Activated CD4-positive, alpha-beta T cell treated with anti-CD3 and anti-CD28 coated beads for 36 hours (primary cell): ENCODE measurements around the gene ZBTB3. TPM values are rescaled to one million over a fixed set of nuclear protein-coding genes. Genes with fewer than 3 reads are reported as not detected.
A peak's percentile ranks its signal among the peaks of the same experiment; 100 is the strongest.

ENCODE experiments used
- ATAC-seq: fragments of 200-7000 bp; cut with Tn5 transposase; one replicate; pipeline ENCODE4 v1.10.0; 2021; ENCODE audit warnings: mild to moderate bottlenecking, moderate library complexity
- CTCF ChIA-PET: fragments of 350-600 bp; sonication (Branson Sonifier 250); formaldehyde crosslinking; loops from one replicate; lab custom pipeline; 2021; ENCODE audit warnings: antibody characterized with exemption; lab: Charles Lee
- POLR2A ChIA-PET: fragments of 350-600 bp; sonication (Branson Sonifier 250); formaldehyde crosslinking; loops from one replicate; lab custom pipeline; 2021; ENCODE audit warnings: antibody characterized with exemption, inconsistent platforms; lab: Charles Lee
- DNase-seq: peaks from one replicate; pipeline ENCODE4 v3.0.0-alpha.2; 2020
- H3K27ac Mint-ChIP-seq: one replicate; pipeline ENCODE4 v1.8.0; 2021; ENCODE audit warnings: mixed read lengths
- H3K27me3 Mint-ChIP-seq: one replicate; pipeline ENCODE4 v1.8.0; 2021; ENCODE audit warnings: mixed read lengths
- H3K36me3 Mint-ChIP-seq: one replicate; pipeline ENCODE4 v1.8.0; 2021; ENCODE audit warnings: low read depth, mixed read lengths
- H3K4me1 Mint-ChIP-seq: one replicate; pipeline ENCODE4 v1.8.0; 2021; ENCODE audit warnings: mixed read lengths
- H3K4me3 Mint-ChIP-seq: one replicate; pipeline ENCODE4 v1.8.0; 2021; ENCODE audit warnings: mild to moderate bottlenecking, moderate library complexity, mixed read lengths
- H3K9me3 Mint-ChIP-seq: one replicate; pipeline ENCODE4 v1.8.0; 2021; ENCODE audit warnings: low read depth, mixed read lengths
- intact Hi-C, 2 experiments: fragments of 100-400 bp; cut with DNase I in 1 of 2; cut with micrococcal nuclease in 1 of 2; formaldehyde crosslinking; loops; one replicate each; pipeline versions ENCODE4 v1.14.2 to v1.15.1; 2022 to 2024; cut with DNase I, micrococcal nuclease
- total RNA-seq, 2 experiments: library from RNA; stranded (reverse); gene quantifications; one replicate each; pipeline ENCODE4 v1.2.3, GENCODE V29; 2021

ZBTB3 gene
- 10 to 100 TPM in 1 of 2 experiments, 1 to 10 TPM in 1; 6.0 to 10.2 TPM for total RNA-seq

GRCh38 chr11:62753736-62754603, at the start of gene ZBTB3:
Gene ZBTB3 (minus strand): TSS chr11:62754160. CDS start chr11:62753664, 496 bp downstream.
- ATAC-seq (peak; percentile 98), DNase-seq (peak; percentile 98)
- Mint-ChIP-seq H3K27ac (peak within 1 kb of the TSS; percentile 97), H3K9me3 (no peaks in the 10 kb centered on the region), H3K36me3 (peaks cover 7% of the 10 kb centered on the region), H3K27me3 (no peaks in the 10 kb centered on the region), H3K4me1 (peaks cover 26% of the 10 kb centered on the region), H3K4me3 (peak within 1 kb of the TSS; percentile 96)
- intact Hi-C loops: loop anchor here (1.0 to 5.0 kb wide), 13 partner anchors 7 to 127 kb away; partner anchors contain the start of genes TAF6L (in 2 of the 2), TMEM179B (in 2 of the 2), HNRNPUL2 (in 1 of the 2) and INTS5 (in 1 of the 2)
- CTCF ChIA-PET: interaction anchor here (0.6 to 2.5 kb wide), 30 partner anchors 8 to 360 kb away, joined by 3 to 29 read pairs (median 3); partner anchors contain the start of genes C11orf98, CSKMT, HNRNPUL2 and POLR2G
- POLR2A ChIA-PET: interaction anchor here (0.5 to 2.9 kb wide), 36 partner anchors 8 to 1431 kb away, joined by 3 to 69 read pairs (median 5); partner anchors contain the start of genes C11orf98, CSKMT, EEF1G and GANAB

GRCh38 chr11:62801071-62801470, 47.1 kb upstream of the ZBTB3 start:
- Mint-ChIP-seq H3K9me3 (no peaks in the 10 kb centered on the region), H3K27me3 (no peaks in the 10 kb centered on the region), H3K4me3 (no peak overlapping the region), H3K36me3 (peaks cover 68% of the 10 kb centered on the region), H3K27ac (no peak overlapping the region), H3K4me1 (peaks cover 26% of the 10 kb centered on the region)
- POLR2A ChIA-PET: interaction anchor here (0.5 to 2.2 kb wide), 5 partner anchors 9 to 50 kb away, joined by 5 to 13 read pairs (median 6); partner anchors contain the start of genes STX5, TEX54 and TMEM223
- ATAC-seq (no peak), DNase-seq (no peak)
- CTCF ChIA-PET: interaction anchor here (0.8 to 1.3 kb wide), 3 partner anchors 10 to 15 kb away, joined by 3 to 6 read pairs (median 4); no protein-coding TSS in a partner anchor
- intact Hi-C loops: no loop called here

- ATAC-seq: no peak
- POLR2A ChIA-PET: interaction anchor here (0.6 to 2.2 kb wide), 2 partner anchors 41 to 207 kb away, joined by 4 to 13 read pairs; no protein-coding TSS in a partner anchor
- intact Hi-C loops: no loop called here
- peaks cover 24% of the 10 kb centered on the region for H3K4me1 Mint-ChIP-seq
- H3K27me3 Mint-ChIP-seq: no peaks in the 10 kb centered on the region
- peaks cover 81% of the 10 kb centered on the region for H3K36me3 Mint-ChIP-seq
- no peak overlapping the region for H3K4me3 Mint-ChIP-seq
- no peaks in the 10 kb centered on the region for H3K9me3 Mint-ChIP-seq
- peak overlapping the region; percentile 5 for H3K27ac Mint-ChIP-seq
- CTCF ChIA-PET: no interaction called here
- no peak for DNase-seq
Measured at GRCh38 chr11:62799486-62799885, 45.5 kb upstream of the ZBTB3 start.

GRCh38 chr11:62796281-62796680, 42.3 kb upstream of the ZBTB3 start:
- intact Hi-C loops: no loop called here
- Mint-ChIP-seq H3K27me3 (no peaks in the 10 kb centered on the region), H3K4me3 (no peak overlapping the region), H3K36me3 (peaks cover 85% of the 10 kb centered on the region), H3K4me1 (peaks cover 15% of the 10 kb centered on the region), H3K9me3 (no peaks in the 10 kb centered on the region), H3K27ac (no peak overlapping the region)
- ATAC-seq: no peak
- ChIA-PET CTCF (interaction anchor here (0.8 to 2.0 kb wide), 2 partner anchors 10 to 42 kb away, joined by 5 to 7 read pairs; partner anchors contain the start of gene ZBTB3), POLR2A (interaction anchor here (0.6 to 1.5 kb wide), 4 partner anchors 8 to 127 kb away, joined by 4 to 11 read pairs (median 8); partner anchors contain the start of gene TMEM179B)
- no peak for DNase-seq

GRCh38 chr11:62794201-62794775, 40.3 kb upstream of the ZBTB3 start:
- Mint-ChIP-seq H3K27me3 (no peaks in the 10 kb centered on the region), H3K9me3 (no peaks in the 10 kb centered on the region), H3K4me3 (no peak overlapping the region), H3K4me1 (peaks cover 29% of the 10 kb centered on the region), H3K36me3 (peaks cover 87% of the 10 kb centered on the region), H3K27ac (peak overlapping the region; percentile 75)
- ATAC-seq (no peak), DNase-seq (no peak)
- ChIA-PET CTCF (interaction anchor here (0.8 to 1.0 kb wide), 2 partner anchors 36 to 67 kb away, joined by 3 read pairs; no protein-coding TSS in a partner anchor), POLR2A (interaction anchor here (0.7 to 1.4 kb wide), 3 partner anchors 9 to 47 kb away, joined by 3 to 8 read pairs (median 4); no protein-coding TSS in a partner anchor)
- intact Hi-C loops: no loop called here

- Mint-ChIP-seq H3K27ac (peak overlapping the region; percentile 90), H3K4me3 (peak overlapping the region; percentile 89), H3K4me1 (peaks cover 40% of the 10 kb centered on the region), H3K9me3 (no peaks in the 10 kb centered on the region), H3K36me3 (peaks cover 85% of the 10 kb centered on the region), H3K27me3 (no peaks in the 10 kb centered on the region)
- ATAC-seq: peak; percentile 9
- CTCF ChIA-PET: interaction anchor here (0.6 to 1.2 kb wide), 2 partner anchors 20 to 229 kb away, joined by 3 read pairs; no protein-coding TSS in a partner anchor
- intact Hi-C loops: loop anchor here (1.0 kb wide), 5 partner anchors 13 to 89 kb away; partner anchors contain the start of genes NXF1 (in 2 of the 2) and ZBTB3 (in 1 of the 2)
- peak; percentile 48 for DNase-seq
- POLR2A ChIA-PET: interaction anchor here (0.6 to 2.8 kb wide), 4 partner anchors 10 to 127 kb away, joined by 3 to 13 read pairs (median 6); partner anchors contain the start of genes C11orf98 and CSKMT
Measured at GRCh38 chr11:62792202-62792575, 38.2 kb upstream of the ZBTB3 start.

GRCh38 chr11:62791501-62792201, 37.7 kb upstream of the ZBTB3 start, which contains the start of gene TMEM223:
Gene TMEM223 (minus strand): TSS chr11:62792006. CDS start chr11:62791994, 12 bp downstream.
- peak within 1 kb of the TSS; percentile 90 for H3K27ac Mint-ChIP-seq
- H3K27me3 Mint-ChIP-seq: no peaks in the 10 kb centered on the region
- intact Hi-C loops: loop anchor here (1.0 kb wide), 5 partner anchors 14 to 90 kb away; partner anchors contain the start of genes NXF1 (in 2 of the 2) and ZBTB3 (in 1 of the 2)
- H3K36me3 Mint-ChIP-seq: peaks cover 81% of the 10 kb centered on the region
- peak within 1 kb of the TSS; percentile 89 for H3K4me3 Mint-ChIP-seq
- peaks cover 40% of the 10 kb centered on the region for H3K4me1 Mint-ChIP-seq
- H3K9me3 Mint-ChIP-seq: no peaks in the 10 kb centered on the region
- ChIA-PET CTCF (interaction anchor here (1.0 to 1.2 kb wide), 2 partner anchors 9 to 19 kb away, joined by 3 to 4 read pairs; no protein-coding TSS in a partner anchor), POLR2A (interaction anchor here (0.6 to 2.8 kb wide), 7 partner anchors 9 to 193 kb away, joined by 3 to 13 read pairs (median 5); no protein-coding TSS in a partner anchor)
- DNase-seq (peak; percentile 95), ATAC-seq (peak; percentile 83)

GRCh38 chr11:62789576-62789975, 35.6 kb upstream of the ZBTB3 start:
- intact Hi-C loops: loop anchor here in 1 of 2 experiments (5.0 kb wide), 1 partner anchor 37 kb away; the partner anchor contains the start of gene ZBTB3
- DNase-seq: no peak
- CTCF ChIA-PET: interaction anchor here (1.0 to 6.1 kb wide), 3 partner anchors 11 to 51 kb away, joined by 3 to 75 read pairs (median 9); partner anchors contain the start of gene TAF6L
- peak overlapping the region; percentile 90 for H3K4me3 Mint-ChIP-seq
- no peak for ATAC-seq
- POLR2A ChIA-PET: interaction anchor here (0.6 to 1.4 kb wide), 6 partner anchors 14 to 63 kb away, joined by 3 to 15 read pairs (median 3); partner anchors contain the start of genes WDR74 and ZBTB3
- peak overlapping the region; percentile 81 for H3K27ac Mint-ChIP-seq
- H3K9me3 Mint-ChIP-seq: no peaks in the 10 kb centered on the region
- H3K4me1 Mint-ChIP-seq: peaks cover 48% of the 10 kb centered on the region
- peaks cover 64% of the 10 kb centered on the region for H3K36me3 Mint-ChIP-seq
- no peaks in the 10 kb centered on the region for H3K27me3 Mint-ChIP-seq

GRCh38 chr11:62788991-62789390, 35.0 kb upstream of the ZBTB3 start:
- ATAC-seq: no peak
- H3K4me3 Mint-ChIP-seq: peak overlapping the region; percentile 90
- intact Hi-C loops: loop anchor here in 1 of 2 experiments (5.0 kb wide), 1 partner anchor 37 kb away; the partner anchor contains the start of gene ZBTB3
- H3K4me1 Mint-ChIP-seq: peaks cover 48% of the 10 kb centered on the region
- H3K27me3 Mint-ChIP-seq: no peaks in the 10 kb centered on the region
- H3K9me3 Mint-ChIP-seq: no peaks in the 10 kb centered on the region
- POLR2A ChIA-PET: interaction anchor here (0.6 to 3.5 kb wide), 7 partner anchors 15 to 93 kb away, joined by 3 to 52 read pairs (median 3); partner anchors contain the start of genes WDR74 and ZBTB3
- H3K27ac Mint-ChIP-seq: peak overlapping the region; percentile 81
- H3K36me3 Mint-ChIP-seq: peaks cover 58% of the 10 kb centered on the region
- CTCF ChIA-PET: interaction anchor here (0.6 to 6.1 kb wide), 3 partner anchors 12 to 1461 kb away, joined by 3 to 75 read pairs (median 3); partner anchors contain the start of gene TAF6L
- DNase-seq: no peak
